ENCODE measurements around the gene PRR27.

The PRR27 gene

GRCh38 chr4:70153937-70154336 lies at the start of gene PRR27:
PRR27 (plus strand) TSS chr4:70154237; CDS start chr4:70154376, 139 bp downstream.
- DNase-seq, result no peak

DNA sequence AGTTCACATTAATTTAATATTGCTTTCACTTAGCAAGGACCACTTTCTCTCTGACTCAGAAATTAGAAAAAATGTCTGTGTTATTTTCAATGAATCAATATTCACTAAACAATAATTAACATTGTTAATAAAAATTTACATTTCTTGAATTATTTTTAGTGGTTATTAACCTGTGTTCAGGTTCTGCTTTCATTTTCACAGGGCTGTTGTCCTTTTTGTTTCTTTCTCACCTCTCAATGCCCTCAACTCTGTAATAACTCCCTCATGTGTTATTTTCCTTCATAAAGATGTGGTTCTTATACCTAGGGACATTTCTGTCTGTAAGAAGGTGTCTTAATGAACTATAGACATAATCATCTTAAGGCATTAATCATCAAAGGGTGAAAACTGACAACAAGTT lies 43.1 kb upstream of the PRR27 start:
- DNase-seq, result no peak

DNA sequence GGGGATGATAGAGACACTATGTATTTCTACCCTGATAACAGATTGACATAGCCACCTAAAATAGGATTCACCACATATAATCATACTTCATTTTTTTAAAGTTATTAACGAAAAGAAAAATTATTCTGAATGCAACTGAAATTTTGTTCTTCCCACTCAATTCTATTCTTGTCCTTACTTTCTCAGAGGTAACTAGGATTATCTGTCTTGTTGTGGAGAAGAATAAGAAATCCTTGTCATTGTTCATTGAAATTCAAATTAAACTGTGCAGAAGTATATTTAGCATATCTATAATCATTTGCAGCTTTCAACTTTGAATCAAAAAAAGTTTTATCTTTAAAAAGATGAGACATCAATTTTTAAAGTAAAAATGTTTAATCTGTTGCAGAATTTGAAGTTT lies 40.4 kb upstream of the PRR27 start:
- DNase-seq, result no peak

GRCh38 chr4:70114096-70114495 lies 39.9 kb upstream of the PRR27 start:
- no peak for DNase-seq

- DNase-seq, result no peak
These were observed 33.7 kb upstream of the PRR27 start for GRCh38 chr4:70120323-70120722.

DNA sequence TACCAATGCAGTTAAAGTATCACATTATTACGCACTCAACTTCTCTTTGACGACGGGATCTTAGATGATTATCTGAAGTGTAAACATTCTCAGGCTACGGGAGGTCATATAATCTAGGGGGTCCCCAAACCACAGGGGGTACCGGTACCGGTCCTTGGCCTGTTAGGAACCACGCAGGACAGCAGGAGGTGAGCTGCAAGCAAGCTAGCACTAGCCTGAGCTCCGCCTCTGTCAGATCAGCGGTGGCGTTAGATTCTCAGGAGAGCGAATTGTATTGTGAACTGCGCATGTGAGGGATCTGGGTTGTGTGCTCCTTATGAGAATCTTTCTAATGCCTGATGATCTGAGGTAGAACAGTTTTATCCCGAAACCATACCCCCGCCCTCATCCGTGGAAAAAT lies 20.6 kb upstream of the PRR27 start:
- DNase-seq, result no peak

DNA sequence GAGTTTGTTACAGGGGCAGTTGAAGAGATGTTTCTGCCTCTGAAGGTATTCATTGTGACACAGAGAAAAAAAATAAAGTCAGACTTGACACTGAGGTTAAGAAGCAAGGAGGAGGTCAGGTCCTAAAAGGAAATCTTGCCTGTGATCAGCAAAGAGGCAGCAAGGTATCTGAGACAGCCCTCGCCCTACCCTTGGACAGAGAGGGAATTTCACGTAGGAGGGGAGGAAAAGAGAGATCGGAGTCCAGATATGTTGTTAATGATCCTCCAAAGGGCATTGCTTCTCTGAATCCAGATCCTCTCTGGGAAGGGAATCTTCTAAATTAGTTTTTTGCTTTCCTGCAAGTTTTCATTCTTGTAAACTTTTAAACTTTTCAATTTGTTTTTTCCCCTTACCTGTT lies 15.3 kb upstream of the PRR27 start:
- no peak for DNase-seq

GRCh38 chr4:70151271-70151670 lies 2.8 kb upstream of the PRR27 start:
- no peak for DNase-seq

GRCh38 chr4:70152088-70152487 lies 1.9 kb upstream of the PRR27 start:
- no peak for DNase-seq

DNA sequence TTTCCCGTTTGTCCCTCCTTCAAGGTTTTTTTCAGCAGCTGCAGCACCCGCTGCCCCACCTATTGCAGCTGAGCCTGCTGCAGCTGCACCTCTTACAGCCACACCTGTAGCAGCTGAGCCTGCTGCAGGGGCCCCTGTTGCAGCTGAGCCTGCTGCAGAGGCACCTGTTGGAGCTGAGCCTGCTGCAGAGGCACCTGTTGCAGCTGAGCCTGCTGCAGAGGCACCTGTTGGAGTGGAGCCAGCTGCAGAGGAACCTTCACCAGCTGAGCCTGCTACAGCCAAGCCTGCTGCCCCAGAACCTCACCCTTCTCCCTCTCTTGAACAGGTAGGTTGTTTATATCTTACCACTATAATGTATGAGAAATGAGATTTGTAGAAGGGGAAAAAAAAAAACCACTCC lies 4.5 kb downstream of the PRR27 start:
- no peak for DNase-seq

DNA sequence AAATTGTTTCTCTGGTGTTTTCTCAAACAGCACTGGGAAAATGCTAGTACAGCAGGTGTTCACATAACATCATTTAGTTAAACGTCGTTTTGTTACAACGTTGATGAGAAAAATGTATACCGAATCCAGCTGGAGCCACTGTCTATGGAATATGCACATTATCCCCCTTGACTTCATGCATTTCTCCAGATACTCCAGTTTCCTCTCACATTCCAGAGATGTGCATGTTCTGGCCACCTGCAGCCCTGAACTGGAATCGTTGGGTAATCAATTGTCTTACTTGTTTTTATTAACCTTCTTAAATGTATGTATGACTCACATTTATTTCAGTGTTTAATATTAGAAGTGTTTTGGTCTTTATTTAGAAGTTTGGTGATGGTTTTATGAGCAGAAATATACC lies 23.1 kb downstream of the PRR27 start:
- DNase-seq, result no peak

DNA sequence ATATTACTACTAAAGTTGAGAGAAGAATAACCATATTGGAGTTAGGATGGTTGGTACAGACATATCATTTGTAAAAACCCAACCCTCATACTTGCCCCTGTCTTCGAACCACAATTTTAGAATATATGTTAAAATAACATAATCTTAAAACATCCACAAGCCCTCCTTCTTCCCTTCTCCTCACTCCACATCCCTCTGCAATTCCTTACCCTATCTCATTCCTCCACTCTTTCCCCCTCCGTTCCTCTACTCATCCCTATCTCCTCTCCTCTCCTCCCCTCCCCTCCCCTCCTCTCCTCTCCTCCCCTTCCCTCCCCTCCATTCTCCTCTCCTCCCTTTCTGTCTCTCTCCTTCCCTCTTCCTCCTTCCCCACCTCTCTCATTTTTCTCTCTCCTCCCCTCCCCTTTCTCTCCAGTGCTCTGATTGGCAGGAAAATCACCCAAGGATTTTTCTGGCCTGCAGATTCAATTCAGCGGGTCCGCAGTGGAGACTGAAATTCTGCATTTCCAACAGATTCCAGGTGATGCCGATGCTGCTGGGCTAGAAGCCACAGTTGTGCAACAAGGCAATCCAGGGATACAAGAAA lies 24.1 kb downstream of the PRR27 start:
- DNase-seq, result no peak

GRCh38 chr4:70179811-70180210 lies 25.8 kb downstream of the PRR27 start:
- no peak for DNase-seq

GRCh38 chr4:70181864-70182263 lies 27.8 kb downstream of the PRR27 start:
- no peak for DNase-seq

GRCh38 chr4:70182517-70183167 lies 28.6 kb downstream of the PRR27 start:
- DNase-seq, result no peak

DNA sequence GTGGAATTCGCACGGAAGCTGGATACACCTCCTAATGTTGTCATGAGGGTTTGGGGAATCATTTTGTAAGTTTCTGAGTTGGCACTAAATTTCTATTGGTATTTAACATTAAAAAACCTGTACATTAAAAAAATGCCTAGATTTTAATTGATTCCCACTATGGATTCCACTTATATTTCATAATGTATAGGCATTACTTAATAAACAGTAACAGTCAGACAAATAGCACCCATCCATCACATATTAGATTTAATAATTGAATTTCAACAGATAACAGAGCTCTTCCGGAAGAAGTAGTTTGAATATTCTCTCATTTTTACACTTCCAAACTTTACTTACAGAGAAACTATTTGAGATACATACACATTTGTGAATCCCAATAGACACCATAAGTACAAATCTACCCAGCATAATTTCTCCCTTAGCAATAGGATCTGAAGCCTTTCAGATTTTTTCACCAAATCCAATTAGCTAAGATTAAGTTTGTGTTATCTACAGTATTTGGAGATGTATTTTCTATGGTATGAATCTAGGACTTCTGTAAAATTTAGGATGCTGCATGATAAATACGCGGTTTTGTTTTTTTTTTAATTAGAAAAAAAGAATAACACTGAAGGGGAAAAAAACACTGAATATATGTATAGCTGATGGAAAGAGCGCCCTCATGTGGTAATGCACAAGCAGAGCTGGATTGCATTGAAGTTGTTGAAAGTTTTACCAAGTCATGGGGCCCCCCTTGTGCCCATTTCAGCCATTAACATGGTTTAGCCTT lies 29.3 kb downstream of the PRR27 start:
- no peak for DNase-seq

DNA sequence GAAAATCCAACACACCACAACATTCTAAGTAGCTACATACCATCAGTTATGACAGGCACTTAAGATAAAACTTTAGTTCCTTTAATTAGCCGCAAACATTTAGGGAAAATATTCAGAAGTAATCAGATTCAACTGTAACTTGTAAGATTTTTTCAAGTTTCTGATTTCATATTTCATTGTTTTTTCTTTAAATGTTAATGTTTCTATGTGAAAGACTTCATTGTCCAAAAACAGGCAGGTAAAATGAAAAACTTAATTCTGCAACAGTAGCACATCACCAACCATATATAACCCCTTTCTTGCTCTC lies 29.9 kb downstream of the PRR27 start:
- DNase-seq, result no peak

- DNase-seq, result no peak
These were observed 33.2 kb downstream of the PRR27 start for GRCh38 chr4:70187216-70187615.

DNA sequence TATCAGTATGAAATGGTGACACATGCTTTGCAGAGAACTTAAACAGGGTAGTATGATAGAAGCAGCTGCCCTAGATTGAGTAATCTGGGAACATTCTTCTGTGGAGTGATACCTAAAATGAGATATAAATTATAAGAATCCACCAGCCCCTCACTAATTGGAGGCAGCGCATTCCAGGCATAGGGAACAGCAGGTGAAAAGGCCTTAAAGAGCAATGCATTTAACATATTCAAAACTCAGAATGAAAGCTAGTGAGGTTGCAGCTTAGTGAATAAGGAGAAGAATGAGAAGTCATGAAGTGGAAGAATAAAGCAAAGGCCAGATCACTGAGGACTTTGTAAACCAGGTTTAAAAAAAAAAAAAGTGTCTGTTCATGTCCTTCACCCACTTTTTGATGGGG lies 36.5 kb downstream of the PRR27 start:
- DNase-seq, result no peak

DNA sequence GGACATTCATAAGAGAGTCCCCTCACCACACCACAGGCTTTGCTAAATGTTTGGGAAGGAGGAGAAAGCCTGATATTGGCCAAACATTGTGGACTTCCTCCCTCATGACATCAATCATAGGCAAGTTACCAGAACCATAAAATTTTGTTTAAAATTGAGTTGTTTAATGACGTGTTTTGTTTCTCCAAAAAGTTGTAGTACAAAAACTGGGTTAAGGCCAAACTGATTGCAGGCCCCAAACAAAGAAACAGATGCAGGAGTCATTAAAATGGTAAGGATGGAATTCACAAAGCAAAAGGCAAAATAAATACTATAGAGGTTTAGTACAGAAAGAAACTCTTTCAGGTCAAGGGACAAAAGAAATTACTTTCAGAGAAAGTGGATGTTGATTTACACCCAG lies 37.6 kb downstream of the PRR27 start:
- no peak for DNase-seq

- DNase-seq, result no peak
These were observed 38.9 kb downstream of the PRR27 start for GRCh38 chr4:70192895-70193294.

DNA sequence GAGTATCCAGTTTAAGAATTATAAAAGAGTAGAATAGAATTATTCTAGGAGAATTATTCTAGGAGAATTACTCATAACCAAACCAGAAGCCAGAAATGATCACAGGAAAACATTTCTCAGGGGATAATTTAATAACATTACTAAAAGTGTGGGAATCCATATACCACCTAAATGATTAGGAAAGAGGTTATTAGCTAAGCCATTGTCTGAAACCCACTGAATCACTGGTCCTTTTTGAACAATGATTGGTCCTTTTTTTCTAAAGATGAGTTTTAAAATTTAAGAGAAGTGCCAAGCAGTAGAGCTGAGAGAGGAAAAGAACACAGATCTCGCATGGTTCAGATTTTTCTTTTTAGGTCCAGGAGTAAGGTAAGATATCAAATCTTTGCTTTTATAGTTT lies 41.4 kb downstream of the PRR27 start, which contains the start of gene ODAM:
Gene ODAM (plus strand): TSS at position 301 of the 400 bp plus-strand sequence. CDS start 819 bp downstream, outside the sequence.
- no peak for DNase-seq

DNA sequence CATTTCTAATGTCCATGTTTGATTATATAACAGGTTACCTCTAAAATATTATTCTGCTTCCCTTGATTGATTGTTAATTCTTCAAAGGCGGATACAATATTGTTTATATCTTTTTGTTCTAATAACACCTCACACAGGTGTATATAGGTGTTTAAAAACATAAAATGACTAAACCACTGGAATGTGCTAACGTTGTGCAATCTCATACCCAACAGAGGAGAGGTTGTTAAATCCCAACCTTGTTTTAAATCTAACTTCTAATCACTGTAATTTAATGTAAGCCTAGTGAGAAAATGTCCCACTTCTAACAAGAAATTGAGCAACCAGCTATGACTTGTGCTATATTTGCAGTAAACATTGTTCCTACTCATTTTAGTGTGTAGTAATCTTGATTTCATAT lies 42.8 kb downstream of the PRR27 start:
- DNase-seq, result no peak

GRCh38 chr4:70197842-70198241 lies 43.8 kb downstream of the PRR27 start:
- no peak for DNase-seq

DNA sequence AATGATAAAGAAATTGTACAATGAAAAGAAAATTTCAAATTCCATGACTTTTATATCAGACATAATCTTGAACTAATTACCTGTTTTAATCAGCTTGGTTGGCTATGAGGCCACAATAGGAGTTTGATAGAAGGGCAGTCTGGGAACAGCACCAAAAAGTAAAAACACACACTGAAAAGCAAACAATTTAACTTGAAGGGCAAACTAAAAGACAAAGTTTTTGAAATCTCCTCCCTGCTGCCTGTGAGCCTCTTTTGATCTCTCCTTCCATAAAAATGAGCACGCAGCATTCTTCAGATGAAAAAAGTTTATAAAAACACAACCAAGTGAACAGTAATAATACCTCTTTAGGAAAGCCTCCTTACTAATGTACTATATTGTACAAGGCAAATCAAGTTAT lies 49.6 kb downstream of the PRR27 start:
- DNase-seq, result no peak
